HepG2 (cell line): ENCODE results near the gene ZNF625. TPM values are rescaled to one million over a fixed set of nuclear protein-coding genes. Genes with fewer than 3 reads are reported as not detected.

Experiments used
- CBX5 ChIP-seq: sonication (generic); formaldehyde crosslinking; IDR thresholded peaks from 2 replicates; pipeline ENCODE4 v1.4.0; 2020; ENCODE audit warnings: missing genetic modification reagents, borderline replicate concordance
- HCFC1 ChIP-seq: fragments of 150-350 bp; IDR thresholded peaks from 2 replicates; pipeline ENCODE4 v1.6.1; 2014; ENCODE audit warnings: low read depth, low read length
- HOXD1 ChIP-seq: sonication (generic); formaldehyde crosslinking; IDR thresholded peaks from 2 replicates; pipeline ENCODE4 v1.5.0; 2020; ENCODE audit warnings: missing genetic modification reagents
- MAFF ChIP-seq: IDR thresholded peaks from 2 replicates; pipeline ENCODE4 v1.6.1; 2011; ENCODE audit warnings: low read depth, low read length, improper control_type of control experiment
- MEIS2 ChIP-seq: sonication (generic); formaldehyde crosslinking; IDR thresholded peaks from 2 replicates; pipeline ENCODE4 v1.9.0; 2021; ENCODE audit warnings: mild to moderate bottlenecking, missing genetic modification reagents
- MTA3 ChIP-seq: sonication (generic); formaldehyde crosslinking; IDR thresholded peaks from 2 replicates; pipeline ENCODE4 v1.4.0; 2020; ENCODE audit warnings: missing genetic modification reagents
- POLR2A ChIP-seq, 2 experiments: IDR thresholded peaks; 2 replicates each; pipeline ENCODE4 v1.6.1; 2011; ENCODE audit warnings: low read depth in 2 of 2, low read length in 2 of 2, mild to moderate bottlenecking in 1 of 2, moderate library complexity in 1 of 2; ENCODE audit not compliant: insufficient read depth in 1 of 2
- RAD51 ChIP-seq: fragments of 450-650 bp; IDR thresholded peaks from 2 replicates; pipeline ENCODE4 v1.6.1; 2016; ENCODE audit warnings: borderline replicate concordance
- RARG ChIP-seq: sonication (generic); formaldehyde crosslinking; IDR thresholded peaks from 2 replicates; pipeline ENCODE4 v1.4.0; 2020; ENCODE audit warnings: low read depth, mild to moderate bottlenecking, missing genetic modification reagents
- SIN3A ChIP-seq: IDR thresholded peaks from 2 replicates; pipeline ENCODE4 v1.6.1; 2011; ENCODE audit warnings: low read depth, mild to moderate bottlenecking, control low read depth, low read length, borderline replicate concordance
- SOX5 ChIP-seq: IDR thresholded peaks from 2 replicates; pipeline ENCODE4 v1.6.1; 2016; ENCODE audit warnings: borderline replicate concordance
- SP5 ChIP-seq: IDR thresholded peaks from 2 replicates; pipeline ENCODE4 v1.6.1; 2016; ENCODE audit warnings: low read depth, borderline replicate concordance
- ZBTB42 ChIP-seq: sonication (generic); formaldehyde crosslinking; IDR thresholded peaks from 2 replicates; pipeline ENCODE4 v1.5.0; 2020; ENCODE audit warnings: mild to moderate bottlenecking, missing genetic modification reagents
- ZNF20 ChIP-seq: sonication (generic); formaldehyde crosslinking; IDR thresholded peaks from 2 replicates; pipeline ENCODE4 v1.4.0; 2020; ENCODE audit warnings: mild to moderate bottlenecking, moderate library complexity, missing genetic modification reagents
- ZNF264 ChIP-seq: sonication (generic); formaldehyde crosslinking; IDR thresholded peaks from 2 replicates; pipeline ENCODE4 v1.4.0; 2020; ENCODE audit warnings: missing genetic modification reagents
- ZNF644 ChIP-seq: IDR thresholded peaks from 2 replicates; pipeline ENCODE4 v1.6.1; 2016; ENCODE audit warnings: low read depth
- ZNF749 ChIP-seq: sonication (generic); formaldehyde crosslinking; IDR thresholded peaks from 2 replicates; pipeline ENCODE4 v1.8.0; 2022; ENCODE audit warnings: mild to moderate bottlenecking, missing genetic modification reagents, moderate library complexity, borderline replicate concordance
- ZNF777 ChIP-seq: sonication (generic); formaldehyde crosslinking; IDR thresholded peaks from 2 replicates; pipeline ENCODE4 v1.4.0; 2020; ENCODE audit warnings: missing genetic modification reagents
- polyA plus RNA-seq, 8 experiments: library from polyadenylated mRNA; depleted of rRNA in 3 of 8; stranded (reverse) in 7 of 8; unstranded in 1 of 8; fragments of >200 nt; fragmentation: Illumina TruSeq in 4 of 8; extraction: Trizol in 4 of 8; gene quantifications; 2 replicates each; pipeline versions ENCODE4 v1.2.1 to v1.2.3, GENCODE V29; 2011 to 2016; ENCODE audit warnings: low read depth in 4 of 8, missing spikeins in 1 of 8, mixed read lengths in 1 of 8; ENCODE audit not compliant: insufficient read depth in 1 of 8
- total RNA-seq, 5 experiments: library from RNA; depleted of rRNA; stranded (reverse); fragments of >200 nt; fragmentation: Illumina TruSeq; extraction: Trizol; gene quantifications; 2 replicates each; pipeline ENCODE4 v1.2.3, GENCODE V29; 2016; ENCODE audit warnings: low read depth in 1 of 5
- TF ChIP-seq, protein P1 (sequence below): sonication (generic); formaldehyde crosslinking; IDR thresholded peaks from 2 replicates; pipeline ENCODE4 v1.4.0; 2020; ENCODE audit warnings: mild to moderate bottlenecking, low read depth, missing genetic modification reagents
- TF ChIP-seq, protein P2 (sequence below): sonication (generic); formaldehyde crosslinking; IDR thresholded peaks from 2 replicates; pipeline ENCODE4 v1.4.0; 2020; ENCODE audit warnings: missing genetic modification reagents, mild to moderate bottlenecking, borderline replicate concordance
- TF ChIP-seq, protein P3 (sequence below): sonication (generic); formaldehyde crosslinking; IDR thresholded peaks from 2 replicates; pipeline ENCODE4 v1.8.1; 2023; ENCODE audit warnings: mild to moderate bottlenecking, missing genetic modification reagents

The ZNF625 gene
- total and polyA plus RNA-seq, 2 of the 13 experiments (the other 11 are each of a cell fraction or from before 2014, with no cell fraction given), result 1.7 to 12.2 TPM

DNA sequence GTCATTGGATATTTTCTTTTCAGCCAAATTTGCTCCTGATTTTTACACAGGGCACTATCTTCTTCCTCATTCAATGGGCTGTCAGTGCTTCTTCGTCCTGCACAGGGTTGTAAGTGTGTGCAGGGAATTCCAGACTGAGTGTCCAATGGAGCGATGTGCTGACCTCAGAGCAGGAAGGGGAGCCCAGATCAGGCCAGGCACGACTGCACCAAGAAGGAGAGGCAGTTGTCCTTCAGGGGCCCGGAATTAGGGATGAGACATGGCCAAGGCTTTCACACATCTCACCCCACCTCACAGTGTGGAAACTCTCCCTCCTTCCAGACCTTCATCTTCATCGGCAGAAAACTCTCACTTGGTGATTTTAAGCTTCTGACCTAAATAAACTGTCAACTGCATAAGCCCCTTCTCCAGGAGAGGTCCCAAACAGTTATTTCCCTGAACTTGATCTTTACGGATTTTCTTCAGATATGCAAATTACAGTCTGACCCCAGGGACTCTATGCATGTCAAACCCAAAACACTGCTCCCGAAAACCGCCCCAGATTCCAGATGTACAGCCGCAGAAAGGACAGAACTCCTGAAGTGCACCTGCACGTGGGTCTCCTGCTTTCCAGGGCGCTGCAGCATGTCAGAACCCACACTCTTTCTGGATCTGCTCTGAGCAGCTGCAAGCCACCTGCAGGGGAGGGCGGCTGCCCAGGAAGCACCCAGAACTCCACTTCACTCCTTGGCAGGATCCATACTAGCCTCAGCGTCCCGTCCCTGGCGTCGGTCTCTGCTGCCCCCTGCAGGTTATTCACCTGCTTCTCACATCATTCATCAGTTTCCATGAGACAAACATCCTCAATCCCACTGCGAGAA, 15.8 kb downstream of the ZNF625 start (continued):
- TF ChIP-seq, protein P1, sequence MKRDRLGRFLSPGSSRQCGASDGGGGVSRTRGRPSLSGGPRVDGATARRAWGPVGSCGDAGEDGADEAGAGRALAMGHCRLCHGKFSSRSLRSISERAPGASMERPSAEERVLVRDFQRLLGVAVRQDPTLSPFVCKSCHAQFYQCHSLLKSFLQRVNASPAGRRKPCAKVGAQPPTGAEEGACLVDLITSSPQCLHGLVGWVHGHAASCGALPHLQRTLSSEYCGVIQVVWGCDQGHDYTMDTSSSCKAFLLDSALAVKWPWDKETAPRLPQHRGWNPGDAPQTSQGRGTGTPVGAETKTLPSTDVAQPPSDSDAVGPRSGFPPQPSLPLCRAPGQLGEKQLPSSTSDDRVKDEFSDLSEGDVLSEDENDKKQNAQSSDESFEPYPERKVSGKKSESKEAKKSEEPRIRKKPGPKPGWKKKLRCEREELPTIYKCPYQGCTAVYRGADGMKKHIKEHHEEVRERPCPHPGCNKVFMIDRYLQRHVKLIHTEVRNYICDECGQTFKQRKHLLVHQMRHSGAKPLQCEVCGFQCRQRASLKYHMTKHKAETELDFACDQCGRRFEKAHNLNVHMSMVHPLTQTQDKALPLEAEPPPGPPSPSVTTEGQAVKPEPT (CRISPR knock-in tag), result no peak
- TF ChIP-seq RARG (CRISPR knock-in tag) (no peak), SP5 (no peak), HOXD1 (CRISPR knock-in tag) (no peak), ZNF264 (CRISPR knock-in tag) (no peak), MAFF (no peak), ZNF749 (CRISPR knock-in tag) (no peak), HCFC1 (no peak), SIN3A (peak; percentile 5; the same call in 1 of the 2 replicates), SOX5 (CRISPR knock-in tag) (0 out of 2 replicates have a peak, but pooled peaks have one; percentile 15), POLR2A (IDR thresholded peaks at IDR 0.05; ENCODE audit: insufficient read depth in 1 of 2, low read depth in 2 of 2, low read length in 2 of 2) (no peak), RAD51 (no peak), MEIS2 (no peak), ZBTB42 (CRISPR knock-in tag) (no peak), ZNF777 (CRISPR knock-in tag) (no peak), ZNF644 (CRISPR knock-in tag) (no peak), MTA3 (CRISPR knock-in tag) (no peak), ZNF20 (CRISPR knock-in tag) (no peak), CBX5 (no peak; the same call in 1 of the 2 replicates)
- TF ChIP-seq, protein P2, sequence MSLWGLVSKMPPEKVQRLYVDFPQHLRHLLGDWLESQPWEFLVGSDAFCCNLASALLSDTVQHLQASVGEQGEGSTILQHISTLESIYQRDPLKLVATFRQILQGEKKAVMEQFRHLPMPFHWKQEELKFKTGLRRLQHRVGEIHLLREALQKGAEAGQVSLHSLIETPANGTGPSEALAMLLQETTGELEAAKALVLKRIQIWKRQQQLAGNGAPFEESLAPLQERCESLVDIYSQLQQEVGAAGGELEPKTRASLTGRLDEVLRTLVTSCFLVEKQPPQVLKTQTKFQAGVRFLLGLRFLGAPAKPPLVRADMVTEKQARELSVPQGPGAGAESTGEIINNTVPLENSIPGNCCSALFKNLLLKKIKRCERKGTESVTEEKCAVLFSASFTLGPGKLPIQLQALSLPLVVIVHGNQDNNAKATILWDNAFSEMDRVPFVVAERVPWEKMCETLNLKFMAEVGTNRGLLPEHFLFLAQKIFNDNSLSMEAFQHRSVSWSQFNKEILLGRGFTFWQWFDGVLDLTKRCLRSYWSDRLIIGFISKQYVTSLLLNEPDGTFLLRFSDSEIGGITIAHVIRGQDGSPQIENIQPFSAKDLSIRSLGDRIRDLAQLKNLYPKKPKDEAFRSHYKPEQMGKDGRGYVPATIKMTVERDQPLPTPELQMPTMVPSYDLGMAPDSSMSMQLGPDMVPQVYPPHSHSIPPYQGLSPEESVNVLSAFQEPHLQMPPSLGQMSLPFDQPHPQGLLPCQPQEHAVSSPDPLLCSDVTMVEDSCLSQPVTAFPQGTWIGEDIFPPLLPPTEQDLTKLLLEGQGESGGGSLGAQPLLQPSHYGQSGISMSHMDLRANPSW, result no peak
- TF ChIP-seq, protein P3, sequence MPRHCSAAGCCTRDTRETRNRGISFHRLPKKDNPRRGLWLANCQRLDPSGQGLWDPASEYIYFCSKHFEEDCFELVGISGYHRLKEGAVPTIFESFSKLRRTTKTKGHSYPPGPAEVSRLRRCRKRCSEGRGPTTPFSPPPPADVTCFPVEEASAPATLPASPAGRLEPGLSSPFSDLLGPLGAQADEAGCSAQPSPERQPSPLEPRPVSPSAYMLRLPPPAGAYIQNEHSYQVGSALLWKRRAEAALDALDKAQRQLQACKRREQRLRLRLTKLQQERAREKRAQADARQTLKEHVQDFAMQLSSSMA (CRISPR knock-in tag), result no peak
